WERI-Rb-1 (cell line): ENCODE measurements around the gene GPR156.
"Not testable (repeated sequence)": the region's sequence is repeated elsewhere in the genome, so short reads cannot be mapped to it uniquely, and the experiment has no call there.

ENCODE experiments used
- DNase-seq: peaks from one replicate; pipeline ENCODE4 v3.0.0-alpha.2; 2020
- H3K27ac ChIP-seq: fragments of 250-450 bp; sonication (Bioruptor Pico); 2 replicates; pipeline ENCODE4 v1.5.1; 2020; ENCODE audit warnings: mild to moderate bottlenecking, moderate library complexity
- H3K27me3 ChIP-seq: fragments of 250-450 bp; sonication (Bioruptor Pico); 2 replicates; pipeline ENCODE4 v1.5.1; 2021; ENCODE audit warnings: mild to moderate bottlenecking, low read depth, moderate library complexity; ENCODE audit not compliant: insufficient read depth, severe bottlenecking
- H3K36me3 ChIP-seq: fragments of 250-450 bp; sonication (Bioruptor Pico); 2 replicates; pipeline ENCODE4 v1.5.1; 2020; ENCODE audit warnings: mild to moderate bottlenecking, moderate library complexity
- H3K4me3 ChIP-seq: 2 replicates; pipeline ENCODE4 v1.5.1; 2011; ENCODE audit warnings: low read depth, mild to moderate bottlenecking, control low read depth, low read length
- H3K9me3 ChIP-seq: fragments of 250-450 bp; sonication (Bioruptor Pico); 2 replicates; pipeline ENCODE4 v1.5.1; 2021; ENCODE audit warnings: mild to moderate bottlenecking, moderate library complexity; ENCODE audit not compliant: severe bottlenecking
- CTCF ChIP-seq: IDR thresholded peaks from 2 replicates; pipeline ENCODE4 v1.5.1; 2011; ENCODE audit warnings: low read depth, mild to moderate bottlenecking, control low read depth, inconsistent platforms, low read length

GPR156 gene

GRCh38 chr3:120157113-120157512 lies 127.9 kb downstream of the GPR156 start:
- Histone ChIP-seq H3K27me3 (no peaks in the 10 kb centered on the region), H3K36me3 (no peaks in the 10 kb centered on the region), H3K27ac (no peak overlapping the region), H3K9me3 (peaks cover 10% of the 10 kb centered on the region), H3K4me3 (no peak overlapping the region)
- no peak for TF ChIP-seq CTCF
- DNase-seq: no peak

- H3K27me3 ChIP-seq: no peaks in the 10 kb centered on the region
- TF ChIP-seq CTCF: no peak
- no peak overlapping the region for H3K27ac ChIP-seq
- no peak for DNase-seq
- no peaks in the 10 kb centered on the region for H3K36me3 ChIP-seq
- H3K9me3 ChIP-seq: peaks cover 10% of the 10 kb centered on the region
- no peak overlapping the region for H3K4me3 ChIP-seq
These were observed 128.3 kb downstream of the GPR156 start for GRCh38 chr3:120156699-120157098.

GRCh38 chr3:120155694-120156093 lies 129.3 kb downstream of the GPR156 start:
- not testable (repeated sequence) for H3K36me3 ChIP-seq, H3K4me3 ChIP-seq, H3K27me3 ChIP-seq, DNase-seq, H3K27ac ChIP-seq
- H3K9me3 ChIP-seq: peaks cover 10% of the 10 kb centered on the region

- no peak overlapping the region for H3K4me3 ChIP-seq
- H3K9me3 ChIP-seq: peaks cover 10% of the 10 kb centered on the region
- no peak for TF ChIP-seq CTCF
- H3K36me3 ChIP-seq: no peaks in the 10 kb centered on the region
- H3K27ac ChIP-seq: no peak overlapping the region
- no peaks in the 10 kb centered on the region for H3K27me3 ChIP-seq
- no peak for DNase-seq
These were observed 129.9 kb downstream of the GPR156 start for GRCh38 chr3:120155108-120155507.

- H3K27me3 ChIP-seq: no peaks in the 10 kb centered on the region
- H3K9me3 ChIP-seq: peaks cover 10% of the 10 kb centered on the region
- no peak for DNase-seq
- no peaks in the 10 kb centered on the region for H3K36me3 ChIP-seq
- no peak for TF ChIP-seq CTCF
- H3K27ac ChIP-seq: no peak overlapping the region
- no peak overlapping the region for H3K4me3 ChIP-seq
These were observed 131.7 kb downstream of the GPR156 start for GRCh38 chr3:120153294-120153693.

GRCh38 chr3:120151791-120152190 lies 133.2 kb downstream of the GPR156 start:
- H3K4me3 ChIP-seq: no peak overlapping the region
- no peak overlapping the region for H3K27ac ChIP-seq
- TF ChIP-seq CTCF: no peak
- no peaks in the 10 kb centered on the region for H3K36me3 ChIP-seq
- H3K27me3 ChIP-seq: no peaks in the 10 kb centered on the region
- H3K9me3 ChIP-seq: peaks cover 10% of the 10 kb centered on the region
- no peak for DNase-seq
